ENCODE data around the gene LBHD1. TPM values are rescaled to one million over a fixed set of nuclear protein-coding genes. Genes with fewer than 3 reads are reported as not detected.

Gene LBHD1
- total and polyA plus RNA-seq, 2 donors = 4.0 to 14.0 TPM

DNA sequence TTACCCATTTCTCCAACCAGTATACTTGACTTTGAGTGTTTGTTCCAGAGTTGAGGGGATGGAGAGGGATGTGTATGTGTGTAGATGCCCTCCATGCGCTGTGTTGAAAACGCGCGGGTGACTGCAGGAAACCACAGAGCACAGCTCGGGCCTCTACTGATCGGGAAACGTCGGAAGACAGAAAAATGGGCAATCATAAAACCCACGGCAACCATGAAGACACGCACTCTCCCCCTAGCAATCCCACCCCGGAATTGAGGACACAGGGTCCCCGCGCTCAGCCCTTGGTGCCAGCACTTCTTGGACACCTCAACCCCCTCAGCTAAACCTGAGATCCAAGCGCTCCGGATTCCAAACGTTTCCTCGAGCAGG is 845 bp downstream of the LBHD1 start:
- Histone ChIP-seq H3K4me3 (ENCODE audit: low read length in 2 of 2) (peak overlapping the region; percentile 77 to 97), H3K36me3 (ENCODE audit: control insufficient read depth in 2 of 2, insufficient read depth in 2 of 2, low read length in 1 of 2) (peaks cover 14 to 43% of the 10 kb centered on the region in 2 donors), H3K27me3 (ENCODE audit: control insufficient read depth in 2 of 2, insufficient read depth in 1 of 2, low read length in 1 of 2) (no peaks in the 10 kb centered on the region), H3K4me1 (ENCODE audit: control insufficient read depth in 2 of 2, insufficient read depth in 2 of 2, low read length in 2 of 2) (peaks cover 20 to 41% of the 10 kb centered on the region in 2 donors), H3K27ac (ENCODE audit: low read depth in 1 of 2, low read length in 1 of 2) (peak overlapping the region; percentile 94), H3K9me3 (ENCODE audit: control insufficient read depth in 2 of 2, insufficient read depth in 1 of 2, low read length in 1 of 2) (peaks cover 0 to 11% of the 10 kb centered on the region in 2 donors)
- peak in 3 of 9 donors; percentile 30 to 77 (median 38) for DNase-seq (ENCODE audit: low read depth in 6 of 9, low spot score in 9 of 9)
- WGBS = under 1% methylated on average over 17 of the region's 17 CpGs

DNA sequence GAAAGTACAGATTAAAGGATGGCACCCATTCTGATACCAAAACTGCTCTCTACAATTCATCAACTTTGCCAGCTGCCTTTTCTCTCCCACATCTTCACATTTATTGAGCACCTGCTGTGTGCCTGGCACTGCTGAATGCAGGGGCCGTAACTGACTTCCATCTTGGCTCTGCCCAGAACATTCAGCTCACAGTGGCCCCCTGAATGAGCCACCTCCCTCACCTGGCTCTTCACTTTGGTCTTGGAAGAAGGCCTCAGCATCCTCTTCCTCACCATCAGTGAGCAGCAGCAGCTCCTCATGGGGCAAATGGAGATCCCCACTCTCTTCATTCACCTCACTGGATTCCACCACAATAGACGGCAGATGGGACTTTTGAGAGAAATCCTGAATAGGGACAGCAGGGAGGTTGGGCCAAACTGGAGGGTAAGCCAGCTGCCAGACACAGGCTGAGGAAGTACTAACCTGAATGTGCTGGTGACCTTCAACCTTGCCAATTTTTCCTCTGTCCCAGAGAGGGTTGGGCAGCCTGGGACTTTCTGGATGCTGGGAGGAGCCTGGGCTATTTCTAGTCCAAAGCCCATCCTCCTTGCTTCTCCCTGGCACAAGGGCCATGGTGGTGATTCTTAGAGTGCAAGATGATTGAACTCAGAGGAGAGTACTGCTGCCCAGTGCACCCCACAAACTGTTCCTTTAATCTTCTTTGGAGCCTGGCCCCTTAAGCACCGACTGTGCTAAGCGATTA is 2.5 kb downstream of the LBHD1 start:
- peaks cover 0 to 15% of the 10 kb centered on the region in 2 donors for H3K9me3 ChIP-seq (ENCODE audit: control insufficient read depth in 2 of 2, insufficient read depth in 1 of 2, low read length in 1 of 2)
- H3K4me1 ChIP-seq (ENCODE audit: control insufficient read depth in 2 of 2, insufficient read depth in 2 of 2, low read length in 2 of 2) = peaks cover 25 to 47% of the 10 kb centered on the region in 2 donors
- no peak overlapping the region for H3K4me3 ChIP-seq (ENCODE audit: low read length in 2 of 2)
- H3K36me3 ChIP-seq (ENCODE audit: control insufficient read depth in 2 of 2, insufficient read depth in 2 of 2, low read length in 1 of 2) = peaks cover 14 to 32% of the 10 kb centered on the region in 2 donors
- H3K27ac ChIP-seq (ENCODE audit: low read depth in 1 of 2, low read length in 1 of 2) = no peak overlapping the region
- H3K27me3 ChIP-seq (ENCODE audit: control insufficient read depth in 2 of 2, insufficient read depth in 1 of 2, low read length in 1 of 2) = no peaks in the 10 kb centered on the region
- 96% methylated on average over 4 of the region's 4 CpGs for WGBS
- DNase-seq (ENCODE audit: low read depth in 6 of 9, low spot score in 9 of 9) = no peak

DNA sequence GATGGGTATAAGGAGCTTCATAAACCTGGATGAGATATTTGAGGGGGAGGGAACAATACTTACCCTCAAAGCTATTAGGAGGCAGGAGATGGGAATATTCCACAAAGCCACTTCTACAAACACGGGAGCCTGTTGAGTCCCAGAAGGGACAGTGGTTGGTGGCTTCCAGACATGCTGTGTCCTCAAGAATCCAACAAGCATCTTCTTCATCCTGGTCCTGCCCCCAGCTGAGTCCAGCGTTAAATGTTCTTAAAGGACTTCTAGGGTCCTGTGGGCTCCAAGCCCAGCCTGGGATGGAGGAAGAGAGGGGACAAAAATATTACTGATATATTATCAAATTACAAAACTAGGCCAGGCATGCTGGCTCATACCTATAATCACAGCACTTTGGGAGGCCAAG is 4.6 kb downstream of the LBHD1 start:
- Histone ChIP-seq H3K27me3 (ENCODE audit: control insufficient read depth in 2 of 2, insufficient read depth in 1 of 2, low read length in 1 of 2) (no peaks in the 10 kb centered on the region), H3K9me3 (ENCODE audit: control insufficient read depth in 2 of 2, insufficient read depth in 1 of 2, low read length in 1 of 2) (peaks cover 0 to 15% of the 10 kb centered on the region in 2 donors), H3K4me3 (ENCODE audit: low read length in 2 of 2) (no peak overlapping the region), H3K36me3 (ENCODE audit: control insufficient read depth in 2 of 2, insufficient read depth in 2 of 2, low read length in 1 of 2) (peaks cover 22 to 26% of the 10 kb centered on the region in 2 donors), H3K27ac (ENCODE audit: low read depth in 1 of 2, low read length in 1 of 2) (peak overlapping the region in 1 of 2 donors; percentile 43), H3K4me1 (ENCODE audit: control insufficient read depth in 2 of 2, insufficient read depth in 2 of 2, low read length in 2 of 2) (peaks cover 24 to 43% of the 10 kb centered on the region in 2 donors)
- DNase-seq (ENCODE audit: low read depth in 6 of 9, low spot score in 9 of 9) = no peak
- WGBS = 96% methylated on average over 2 of the region's 2 CpGs

DNA sequence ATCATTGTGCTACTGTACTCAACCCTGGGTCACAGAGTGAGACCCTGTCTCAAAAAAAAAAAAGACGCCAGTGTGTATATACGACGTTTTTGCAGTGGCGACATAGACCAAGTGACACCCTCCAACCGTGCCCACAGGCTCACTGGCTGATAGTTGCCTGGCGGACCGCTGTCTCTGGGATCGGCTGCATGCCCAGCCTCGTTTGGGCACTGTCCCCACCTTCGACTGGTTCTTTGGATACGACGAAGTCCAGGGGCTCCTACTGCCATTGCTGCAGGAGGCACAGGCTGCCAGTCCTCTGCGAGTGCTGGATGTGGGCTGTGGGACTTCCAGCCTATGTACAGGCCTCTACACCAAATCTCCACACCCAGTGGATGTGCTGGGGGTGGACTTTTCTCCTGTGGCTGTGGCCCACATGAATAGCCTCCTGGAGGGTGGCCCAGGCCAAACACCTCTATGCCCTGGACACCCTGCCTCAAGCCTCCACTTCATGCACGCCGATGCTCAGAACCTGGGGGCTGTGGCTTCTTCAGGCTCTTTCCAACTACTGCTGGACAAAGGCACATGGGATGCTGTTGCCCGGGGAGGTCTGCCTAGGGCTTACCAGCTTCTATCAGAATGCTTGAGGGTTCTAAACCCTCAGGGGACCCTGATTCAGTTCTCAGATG is 5.7 kb downstream of the LBHD1 start:
- H3K9me3 ChIP-seq (ENCODE audit: control insufficient read depth in 2 of 2, insufficient read depth in 1 of 2, low read length in 1 of 2) = peaks cover 0 to 10% of the 10 kb centered on the region in 2 donors
- peak overlapping the region; percentile 71 to 90 for H3K4me3 ChIP-seq (ENCODE audit: low read length in 2 of 2)
- H3K27ac ChIP-seq (ENCODE audit: low read depth in 1 of 2, low read length in 1 of 2) = peak overlapping the region; percentile 82 to 97
- peaks cover 21 to 38% of the 10 kb centered on the region in 2 donors for H3K4me1 ChIP-seq (ENCODE audit: control insufficient read depth in 2 of 2, insufficient read depth in 2 of 2, low read length in 2 of 2)
- no peaks in the 10 kb centered on the region for H3K27me3 ChIP-seq (ENCODE audit: control insufficient read depth in 2 of 2, insufficient read depth in 1 of 2, low read length in 1 of 2)
- WGBS = 84% methylated on average over 16 of the region's 16 CpGs
- peaks cover 26 to 33% of the 10 kb centered on the region in 2 donors for H3K36me3 ChIP-seq (ENCODE audit: control insufficient read depth in 2 of 2, insufficient read depth in 2 of 2, low read length in 1 of 2)
- DNase-seq (ENCODE audit: low read depth in 6 of 9, low spot score in 9 of 9) = no peak

DNA sequence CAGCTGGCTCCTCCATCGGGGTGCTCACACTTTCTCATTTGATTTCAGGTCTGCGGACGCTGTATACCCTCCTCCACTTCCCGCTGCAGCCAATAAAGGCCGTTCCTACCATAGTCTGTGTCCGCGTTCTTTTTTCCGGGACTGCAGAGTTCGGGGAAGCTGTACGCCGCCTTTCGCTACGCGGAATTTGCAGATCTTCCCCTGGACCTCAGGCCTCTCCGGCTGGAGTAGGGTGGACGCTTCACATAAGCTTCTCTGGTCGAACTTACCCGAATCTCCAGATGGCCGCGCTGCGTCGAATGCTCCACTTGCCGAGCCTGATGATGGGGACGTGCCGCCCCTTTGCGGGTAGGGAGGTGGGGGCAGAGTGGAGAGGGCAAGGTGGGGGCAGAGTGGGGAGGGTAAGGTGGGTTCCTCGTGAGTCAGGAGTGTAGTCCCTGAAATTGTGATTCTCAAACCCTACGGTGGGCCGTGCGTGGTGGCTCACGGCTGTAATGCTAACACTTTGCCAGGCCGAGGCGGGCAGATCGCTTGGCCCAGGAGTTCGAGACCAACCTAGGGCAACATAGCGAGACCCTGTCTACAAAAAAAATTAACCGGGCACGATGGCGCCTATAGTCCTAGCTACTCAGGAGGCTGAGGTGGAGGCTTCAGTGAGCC is 6.3 kb downstream of the LBHD1 start:
- Histone ChIP-seq H3K36me3 (ENCODE audit: control insufficient read depth in 2 of 2, insufficient read depth in 2 of 2, low read length in 1 of 2) (peaks cover 26 to 33% of the 10 kb centered on the region in 2 donors), H3K9me3 (ENCODE audit: control insufficient read depth in 2 of 2, insufficient read depth in 1 of 2, low read length in 1 of 2) (peaks cover 0 to 10% of the 10 kb centered on the region in 2 donors), H3K27me3 (ENCODE audit: control insufficient read depth in 2 of 2, insufficient read depth in 1 of 2, low read length in 1 of 2) (no peaks in the 10 kb centered on the region), H3K4me1 (ENCODE audit: control insufficient read depth in 2 of 2, insufficient read depth in 2 of 2, low read length in 2 of 2) (peaks cover 19 to 31% of the 10 kb centered on the region in 2 donors), H3K27ac (ENCODE audit: low read depth in 1 of 2, low read length in 1 of 2) (peak overlapping the region; percentile 82 to 97), H3K4me3 (ENCODE audit: low read length in 2 of 2) (peak overlapping the region; percentile 71 to 90)
- 9% methylated on average over 39 of the region's 39 CpGs for WGBS
- peak in 4 of 9 donors; percentile 46 to 73 (median 52) for DNase-seq (ENCODE audit: low read depth in 6 of 9, low spot score in 9 of 9)

DNA sequence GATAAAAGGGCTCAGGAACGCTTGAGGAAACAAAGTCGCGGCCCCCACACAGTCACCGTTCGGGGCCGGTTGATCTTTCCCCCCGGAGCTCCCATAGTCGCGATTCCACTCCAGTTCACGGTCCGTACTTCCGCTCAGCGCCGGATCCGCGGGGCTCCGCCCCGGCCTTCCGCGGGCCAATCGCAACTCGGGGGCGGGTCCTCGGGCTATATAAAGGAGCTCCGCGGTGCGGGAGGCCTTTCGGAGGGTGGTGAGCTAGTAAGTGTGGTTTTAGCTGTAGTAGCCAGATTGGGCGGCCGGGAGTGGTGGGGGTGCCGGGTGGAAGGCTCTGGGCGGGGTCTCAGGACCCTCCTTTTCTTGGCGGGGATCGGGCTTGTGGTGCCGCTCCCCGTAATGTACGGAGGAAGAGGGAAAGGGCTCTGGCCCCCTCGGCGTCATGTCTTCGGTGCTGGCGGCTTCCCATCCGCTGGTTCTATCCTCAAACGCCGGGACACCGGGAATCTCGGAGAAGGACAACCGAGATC is 6.9 kb downstream of the LBHD1 start, which contains the start of the genes C11orf98 and CSKMT:
C11orf98 (minus strand) TSS at position 136 of the 524 bp plus-strand sequence; CDS start at position 95, 41 bp downstream.
CSKMT (plus strand) TSS at position 238 of the 524 bp plus-strand sequence. CDS start 568 bp downstream, outside the sequence.
- Histone ChIP-seq H3K27ac (ENCODE audit: low read depth in 1 of 2, low read length in 1 of 2) (peak within 1 kb of the TSS; percentile 94 to 97), H3K4me3 (ENCODE audit: low read length in 2 of 2) (peak within 1 kb of the TSS; percentile 71 to 90), H3K36me3 (ENCODE audit: control insufficient read depth in 2 of 2, insufficient read depth in 2 of 2, low read length in 1 of 2) (peaks cover 26 to 33% of the 10 kb centered on the region in 2 donors), H3K27me3 (ENCODE audit: control insufficient read depth in 2 of 2, insufficient read depth in 1 of 2, low read length in 1 of 2) (no peaks in the 10 kb centered on the region), H3K4me1 (ENCODE audit: control insufficient read depth in 2 of 2, insufficient read depth in 2 of 2, low read length in 2 of 2) (peaks cover 18 to 27% of the 10 kb centered on the region in 2 donors), H3K9me3 (ENCODE audit: control insufficient read depth in 2 of 2, insufficient read depth in 1 of 2, low read length in 1 of 2) (peaks cover 0 to 10% of the 10 kb centered on the region in 2 donors)
- WGBS = under 1% methylated on average over 47 of the region's 47 CpGs
- peak; percentile 87 to 97 (median 92) for DNase-seq (ENCODE audit: low read depth in 6 of 9, low spot score in 9 of 9)

DNA sequence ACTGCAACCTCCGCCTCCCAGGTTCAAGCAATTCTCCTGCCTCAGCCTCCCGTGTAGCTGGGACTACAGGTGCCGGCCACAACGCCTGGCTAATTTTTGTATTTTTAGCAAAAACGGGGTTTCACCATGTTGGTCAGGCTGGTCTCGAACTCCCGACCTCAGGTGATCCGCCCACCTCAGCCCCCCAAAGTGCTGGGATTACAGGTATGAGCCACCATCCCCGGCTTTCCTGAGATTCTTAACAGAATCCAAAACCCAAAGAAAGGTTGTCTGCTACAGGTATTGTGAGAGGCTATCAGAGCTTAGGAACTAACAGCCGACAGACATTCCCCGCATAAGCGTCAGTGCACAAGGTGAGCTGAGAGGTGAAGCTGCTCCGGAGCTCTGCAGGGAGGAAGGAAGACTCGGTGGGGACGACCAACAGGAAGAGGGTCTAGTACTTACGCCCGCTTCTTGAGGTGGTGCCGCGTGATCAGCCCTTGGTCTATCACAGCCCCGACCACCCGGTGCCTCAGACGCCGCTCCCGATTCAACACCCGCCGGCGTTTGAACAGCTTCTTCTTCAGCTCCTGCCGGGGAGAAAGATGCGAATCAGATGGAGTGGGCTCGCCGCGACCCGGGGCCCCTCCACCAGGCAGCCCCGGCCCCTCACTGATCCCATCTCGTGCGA is 7.5 kb downstream of the LBHD1 start:
- H3K36me3 ChIP-seq (ENCODE audit: control insufficient read depth in 2 of 2, insufficient read depth in 2 of 2, low read length in 1 of 2) = peaks cover 26 to 33% of the 10 kb centered on the region in 2 donors
- H3K9me3 ChIP-seq (ENCODE audit: control insufficient read depth in 2 of 2, insufficient read depth in 1 of 2, low read length in 1 of 2) = peaks cover 0 to 10% of the 10 kb centered on the region in 2 donors
- DNase-seq (ENCODE audit: low read depth in 6 of 9, low spot score in 9 of 9) = peak in 8 of 9 donors; percentile 44 to 85 (median 64)
- WGBS = 3% methylated on average over 36 of the region's 36 CpGs
- H3K27me3 ChIP-seq (ENCODE audit: control insufficient read depth in 2 of 2, insufficient read depth in 1 of 2, low read length in 1 of 2) = no peaks in the 10 kb centered on the region
- H3K4me3 ChIP-seq (ENCODE audit: low read length in 2 of 2) = peak overlapping the region; percentile 71 to 90
- H3K4me1 ChIP-seq (ENCODE audit: control insufficient read depth in 2 of 2, insufficient read depth in 2 of 2, low read length in 2 of 2) = peaks cover 18 to 22% of the 10 kb centered on the region in 2 donors
- peak overlapping the region; percentile 94 to 97 for H3K27ac ChIP-seq (ENCODE audit: low read depth in 1 of 2, low read length in 1 of 2)

DNA sequence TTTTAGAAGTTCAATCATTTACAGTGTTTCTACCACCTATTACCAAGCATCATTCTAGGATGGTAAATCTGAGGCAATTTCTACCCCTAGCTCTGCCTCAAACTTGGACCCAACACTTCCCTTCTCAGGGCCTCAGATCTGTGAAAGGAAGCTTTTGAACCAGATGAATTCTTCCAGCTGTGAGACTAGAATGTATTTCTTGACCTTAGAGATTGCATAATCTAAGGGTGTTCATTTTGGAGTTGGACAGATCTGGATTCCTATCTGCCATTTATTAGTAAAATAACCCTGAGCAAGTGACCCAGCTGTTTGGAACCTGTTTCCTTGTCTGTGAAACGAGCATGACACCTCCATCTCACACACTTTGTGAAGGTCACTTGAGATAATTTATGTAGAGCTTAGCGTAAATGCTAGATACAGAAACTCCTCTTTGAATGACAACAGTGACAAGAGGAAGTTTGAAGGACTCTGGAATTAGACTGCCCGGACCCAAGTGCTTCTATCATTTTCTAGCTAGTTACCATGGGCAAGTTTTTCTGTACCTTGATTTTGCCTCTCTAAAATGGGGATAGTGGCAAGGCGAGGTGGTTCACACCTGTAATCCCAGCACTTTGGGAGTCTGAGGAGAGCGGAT is 15.2 kb downstream of the LBHD1 start:
- Histone ChIP-seq H3K27me3 (ENCODE audit: control insufficient read depth in 2 of 2, insufficient read depth in 1 of 2, low read length in 1 of 2) (no peaks in the 10 kb centered on the region), H3K9me3 (ENCODE audit: control insufficient read depth in 2 of 2, insufficient read depth in 1 of 2, low read length in 1 of 2) (no peaks in the 10 kb centered on the region), H3K4me3 (ENCODE audit: low read length in 2 of 2) (no peak overlapping the region), H3K4me1 (ENCODE audit: control insufficient read depth in 2 of 2, insufficient read depth in 2 of 2, low read length in 2 of 2) (peaks cover 6 to 8% of the 10 kb centered on the region in 2 donors), H3K36me3 (ENCODE audit: control insufficient read depth in 2 of 2, insufficient read depth in 2 of 2, low read length in 1 of 2) (peaks cover 0 to 3% of the 10 kb centered on the region in 2 donors), H3K27ac (ENCODE audit: low read depth in 1 of 2, low read length in 1 of 2) (no peak overlapping the region)
- no peak for DNase-seq (ENCODE audit: low read depth in 6 of 9, low spot score in 9 of 9)
- 75% methylated on average over 5 of the region's 5 CpGs for WGBS

Measured in thymus (tissue), 11 donors.